Measurements from ENCODE around the gene RPS6KC1. TPM values are rescaled to one million over a fixed set of nuclear protein-coding genes. Genes with fewer than 3 reads are reported as not detected.

Gene RPS6KC1
- total RNA-seq, 1 donor: 35.1 TPM

DNA sequence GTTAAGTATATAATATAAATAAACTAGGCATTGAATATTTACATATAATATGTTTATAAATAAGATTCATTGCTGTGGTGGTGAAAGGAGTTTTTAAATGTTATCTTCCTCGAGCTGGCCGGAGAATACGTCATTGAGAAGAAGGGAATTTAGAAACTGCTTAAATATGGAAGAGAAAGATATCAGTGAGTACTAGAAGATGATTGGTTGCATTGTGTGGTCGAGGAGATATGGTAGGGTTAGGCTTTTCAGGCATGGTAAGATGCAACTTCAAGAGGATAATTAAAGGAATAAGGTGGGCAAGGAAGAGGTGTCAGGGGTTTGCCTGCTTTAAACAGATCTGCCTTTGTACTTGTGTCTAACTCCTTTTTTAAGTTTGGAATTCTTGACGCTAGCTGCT lies 73.5 kb downstream of the RPS6KC1 start:
- Histone ChIP-seq H2AFZ (ENCODE audit: low read length) (no peak overlapping the region), H3K4me3 (ENCODE audit: insufficient read depth, low read length) (no peak overlapping the region), H3K9me3 (ENCODE audit: low read depth, low read length) (no peaks in the 10 kb centered on the region), H3K36me3 (ENCODE audit: insufficient read depth, low read length) (no peaks in the 10 kb centered on the region), H3K4me2 (ENCODE audit: insufficient read depth, low read length) (no peak overlapping the region), H4K20me1 (ENCODE audit: insufficient read depth, low read length) (peaks cover 6% of the 10 kb centered on the region), H3K27ac (ENCODE audit: low read depth, low read length) (no peak overlapping the region), H3K79me2 (ENCODE audit: insufficient read depth, low read length) (peaks cover 15% of the 10 kb centered on the region), H3K4me1 (ENCODE audit: insufficient read depth, low read length) (peaks cover 41% of the 10 kb centered on the region), H3K27me3 (ENCODE audit: insufficient read depth, low read length) (no peaks in the 10 kb centered on the region)
- no peak for DNase-seq (ENCODE audit: insufficient read length, low spot score, missing footprints)
- TF ChIP-seq, protein P1, sequence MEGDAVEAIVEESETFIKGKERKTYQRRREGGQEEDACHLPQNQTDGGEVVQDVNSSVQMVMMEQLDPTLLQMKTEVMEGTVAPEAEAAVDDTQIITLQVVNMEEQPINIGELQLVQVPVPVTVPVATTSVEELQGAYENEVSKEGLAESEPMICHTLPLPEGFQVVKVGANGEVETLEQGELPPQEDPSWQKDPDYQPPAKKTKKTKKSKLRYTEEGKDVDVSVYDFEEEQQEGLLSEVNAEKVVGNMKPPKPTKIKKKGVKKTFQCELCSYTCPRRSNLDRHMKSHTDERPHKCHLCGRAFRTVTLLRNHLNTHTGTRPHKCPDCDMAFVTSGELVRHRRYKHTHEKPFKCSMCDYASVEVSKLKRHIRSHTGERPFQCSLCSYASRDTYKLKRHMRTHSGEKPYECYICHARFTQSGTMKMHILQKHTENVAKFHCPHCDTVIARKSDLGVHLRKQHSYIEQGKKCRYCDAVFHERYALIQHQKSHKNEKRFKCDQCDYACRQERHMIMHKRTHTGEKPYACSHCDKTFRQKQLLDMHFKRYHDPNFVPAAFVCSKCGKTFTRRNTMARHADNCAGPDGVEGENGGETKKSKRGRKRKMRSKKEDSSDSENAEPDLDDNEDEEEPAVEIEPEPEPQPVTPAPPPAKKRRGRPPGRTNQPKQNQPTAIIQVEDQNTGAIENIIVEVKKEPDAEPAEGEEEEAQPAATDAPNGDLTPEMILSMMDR (IDR thresholded peaks at IDR 0.05; ENCODE audit: extremely low read depth, low read depth, low read length): no peak

DNA sequence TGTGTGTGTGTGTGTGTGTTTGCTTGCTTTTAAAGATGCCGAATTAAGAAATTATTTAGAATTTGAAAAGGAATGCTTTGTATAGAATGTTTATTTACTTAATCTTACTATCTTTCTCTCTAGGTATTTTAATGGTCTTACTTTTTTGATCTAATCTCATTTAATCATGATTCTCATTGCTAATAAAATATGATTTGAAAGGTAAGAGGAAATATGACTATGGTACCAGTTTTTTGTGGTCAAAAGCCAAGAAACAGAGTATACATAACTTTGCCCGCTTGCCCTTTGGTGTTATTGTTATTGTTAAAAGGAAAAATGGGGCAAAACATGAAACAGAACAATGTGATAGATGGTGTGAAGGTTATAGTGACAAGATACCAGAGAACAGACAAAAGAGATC lies 74.6 kb downstream of the RPS6KC1 start:
- no peaks in the 10 kb centered on the region for H3K36me3 ChIP-seq (ENCODE audit: insufficient read depth, low read length)
- peaks cover 6% of the 10 kb centered on the region for H4K20me1 ChIP-seq (ENCODE audit: insufficient read depth, low read length)
- peaks cover 15% of the 10 kb centered on the region for H3K79me2 ChIP-seq (ENCODE audit: insufficient read depth, low read length)
- H3K27me3 ChIP-seq (ENCODE audit: insufficient read depth, low read length): no peaks in the 10 kb centered on the region
- no peak overlapping the region for H3K4me3 ChIP-seq (ENCODE audit: insufficient read depth, low read length)
- H3K27ac ChIP-seq (ENCODE audit: low read depth, low read length): no peak overlapping the region
- no peak for DNase-seq (ENCODE audit: insufficient read length, low spot score, missing footprints)
- no peak overlapping the region for H3K4me2 ChIP-seq (ENCODE audit: insufficient read depth, low read length)
- no peak overlapping the region for H2AFZ ChIP-seq (ENCODE audit: low read length)
- TF ChIP-seq, protein P1 (IDR thresholded peaks at IDR 0.05; ENCODE audit: extremely low read depth, low read depth, low read length): no peak
- H3K4me1 ChIP-seq (ENCODE audit: insufficient read depth, low read length): peaks cover 33% of the 10 kb centered on the region
- H3K9me3 ChIP-seq (ENCODE audit: low read depth, low read length): no peaks in the 10 kb centered on the region

DNA sequence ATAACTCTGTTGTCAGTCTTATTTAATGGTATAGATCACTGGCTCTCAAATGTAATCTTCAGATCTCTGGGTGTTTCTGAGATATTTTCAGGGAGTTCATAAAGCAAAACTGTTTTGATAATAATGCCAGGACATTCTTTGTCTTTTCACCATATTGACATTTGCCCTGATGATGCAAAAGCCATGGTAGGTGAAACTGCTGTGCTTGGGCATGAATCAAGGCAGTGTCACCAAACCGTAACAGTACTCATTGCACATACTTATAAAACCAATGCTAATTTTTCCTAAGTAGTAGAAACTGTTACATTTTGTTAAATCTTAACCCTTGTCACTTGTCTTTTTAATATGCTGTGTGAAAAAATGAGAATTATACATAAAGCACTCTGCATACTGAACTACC lies 76.0 kb downstream of the RPS6KC1 start:
- H3K27ac ChIP-seq (ENCODE audit: low read depth, low read length): peak overlapping the region; percentile 40
- no peaks in the 10 kb centered on the region for H3K36me3 ChIP-seq (ENCODE audit: insufficient read depth, low read length)
- H2AFZ ChIP-seq (ENCODE audit: low read length): no peak overlapping the region
- H3K4me2 ChIP-seq (ENCODE audit: insufficient read depth, low read length): peak overlapping the region; percentile 45
- no peak for DNase-seq (ENCODE audit: insufficient read length, low spot score, missing footprints)
- peaks cover 13% of the 10 kb centered on the region for H3K79me2 ChIP-seq (ENCODE audit: insufficient read depth, low read length)
- H3K4me1 ChIP-seq (ENCODE audit: insufficient read depth, low read length): peaks cover 35% of the 10 kb centered on the region
- no peak overlapping the region for H3K4me3 ChIP-seq (ENCODE audit: insufficient read depth, low read length)
- H4K20me1 ChIP-seq (ENCODE audit: insufficient read depth, low read length): peaks cover 6% of the 10 kb centered on the region
- H3K9me3 ChIP-seq (ENCODE audit: low read depth, low read length): no peaks in the 10 kb centered on the region
- no peaks in the 10 kb centered on the region for H3K27me3 ChIP-seq (ENCODE audit: insufficient read depth, low read length)
- TF ChIP-seq, protein P1 (IDR thresholded peaks at IDR 0.05; ENCODE audit: extremely low read depth, low read depth, low read length): no peak

DNA sequence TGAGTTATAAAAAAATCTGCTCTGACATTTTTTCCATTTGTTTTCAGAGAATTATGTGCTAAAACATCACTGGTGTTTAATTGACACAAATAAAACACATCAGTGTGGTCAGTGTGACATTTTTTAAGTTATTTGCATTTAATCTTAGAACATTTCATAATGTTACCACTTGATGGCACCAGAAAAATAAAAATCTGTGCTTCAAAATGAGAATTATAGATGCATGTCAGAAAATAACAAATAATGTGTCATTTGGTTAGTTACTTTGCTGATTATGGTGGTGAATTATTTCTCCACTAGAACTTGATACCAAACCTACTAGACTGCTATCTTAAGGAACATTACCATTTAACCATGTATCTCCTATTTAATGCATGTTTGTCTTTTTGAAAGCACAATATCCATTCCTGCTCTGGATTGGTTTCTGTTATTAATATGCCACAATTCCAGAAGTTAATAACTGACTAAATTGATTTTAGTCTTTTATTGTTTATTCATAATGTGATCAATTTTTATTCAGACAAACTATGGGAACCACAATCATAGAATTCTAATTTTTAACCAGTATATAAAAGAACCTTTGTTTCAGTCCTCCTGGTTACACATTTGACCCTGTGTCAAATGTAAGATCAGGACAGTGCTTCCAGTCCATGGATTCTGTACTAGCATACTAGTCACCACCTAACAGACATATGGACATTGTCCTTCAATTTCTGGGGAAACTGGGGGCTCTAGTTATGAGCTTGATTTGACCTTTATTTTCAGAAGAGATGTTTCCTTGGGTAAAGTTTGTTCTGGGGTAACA lies 81.0 kb downstream of the RPS6KC1 start:
- H2AFZ ChIP-seq (ENCODE audit: low read length): no peak overlapping the region
- peak overlapping the region; percentile 30 for H3K4me2 ChIP-seq (ENCODE audit: insufficient read depth, low read length)
- H3K9me3 ChIP-seq (ENCODE audit: low read depth, low read length): no peaks in the 10 kb centered on the region
- no peaks in the 10 kb centered on the region for H3K36me3 ChIP-seq (ENCODE audit: insufficient read depth, low read length)
- no peaks in the 10 kb centered on the region for H4K20me1 ChIP-seq (ENCODE audit: insufficient read depth, low read length)
- H3K4me1 ChIP-seq (ENCODE audit: insufficient read depth, low read length): peaks cover 43% of the 10 kb centered on the region
- H3K4me3 ChIP-seq (ENCODE audit: insufficient read depth, low read length): no peak overlapping the region
- DNase-seq (ENCODE audit: insufficient read length, low spot score, missing footprints): no peak
- H3K27me3 ChIP-seq (ENCODE audit: insufficient read depth, low read length): no peaks in the 10 kb centered on the region
- peak overlapping the region; percentile 17 for H3K27ac ChIP-seq (ENCODE audit: low read depth, low read length)
- peaks cover 29% of the 10 kb centered on the region for H3K79me2 ChIP-seq (ENCODE audit: insufficient read depth, low read length)
- TF ChIP-seq, protein P1 (IDR thresholded peaks at IDR 0.05; ENCODE audit: extremely low read depth, low read depth, low read length): peak; percentile 26

Data from osteoblast (primary cell).